GM21381 (cell line): ENCODE measurements around the gene RASSF4.

ENCODE experiments used
- ATAC-seq: cut with Tn5 transposase; IDR thresholded peaks from one replicate; pipeline ENCODE4 v1.9.1; 2021; ENCODE audit warnings: mild to moderate bottlenecking, moderate library complexity; ENCODE audit not compliant: unreplicated experiment

The RASSF4 gene

GRCh38 chr10:44927352-44927751 is 32.2 kb upstream of the RASSF4 start:
- ATAC-seq, result no peak

- ATAC-seq, result no peak
Observed at GRCh38 chr10:44928462-44928861, 31.1 kb upstream of the RASSF4 start.

GRCh38 chr10:44929356-44930255 is 30.0 kb upstream of the RASSF4 start:
- ATAC-seq, result no peak

GRCh38 chr10:44930904-44931620 is 28.5 kb upstream of the RASSF4 start:
- no peak for ATAC-seq

GRCh38 chr10:44931621-44932516 is 27.7 kb upstream of the RASSF4 start:
- ATAC-seq, result no peak

- peak; percentile 95 for ATAC-seq
Observed at GRCh38 chr10:44932517-44933450, 26.8 kb upstream of the RASSF4 start.

- ATAC-seq, result no peak
Observed at GRCh38 chr10:44933451-44934321, 25.9 kb upstream of the RASSF4 start.

GRCh38 chr10:44934416-44935200 is 25.0 kb upstream of the RASSF4 start:
- no peak for ATAC-seq

- ATAC-seq, result no peak
Observed at GRCh38 chr10:44935201-44935965, 24.2 kb upstream of the RASSF4 start.

- no peak for ATAC-seq
Observed at GRCh38 chr10:44935966-44936295, 23.7 kb upstream of the RASSF4 start.

- no peak for ATAC-seq
Observed at GRCh38 chr10:44936314-44936975, 23.2 kb upstream of the RASSF4 start.

GRCh38 chr10:44937196-44938005 is 22.2 kb upstream of the RASSF4 start:
- ATAC-seq, result no peak

GRCh38 chr10:44938956-44939355 is 20.6 kb upstream of the RASSF4 start:
- no peak for ATAC-seq

GRCh38 chr10:44939691-44940401 is 19.8 kb upstream of the RASSF4 start:
- no peak for ATAC-seq

GRCh38 chr10:44944354-44944753 is 15.2 kb upstream of the RASSF4 start:
- ATAC-seq, result no peak

- peak; percentile 54 for ATAC-seq
Observed at GRCh38 chr10:44946205-44946604, 13.4 kb upstream of the RASSF4 start.
